HG03565 (cell line): ENCODE data around the gene SINHCAF.

Experiments
- ATAC-seq: cut with Tn5 transposase; IDR thresholded peaks from one replicate; pipeline ENCODE4 v1.9.1; 2021; ENCODE audit warnings: mild to moderate bottlenecking, moderate library complexity; ENCODE audit not compliant: unreplicated experiment

SINHCAF gene

GRCh38 chr12:31234955-31235867, 90.7 kb downstream of the SINHCAF start:
- ATAC-seq = no peak

- no peak for ATAC-seq
Measured at GRCh38 chr12:31234053-31234840, 91.7 kb downstream of the SINHCAF start.

GRCh38 chr12:31233061-31233730, 92.8 kb downstream of the SINHCAF start:
- no peak for ATAC-seq

- ATAC-seq = no peak
Measured at GRCh38 chr12:31232361-31232965, 93.5 kb downstream of the SINHCAF start.

- no peak for ATAC-seq
Measured at GRCh38 chr12:31231611-31232360, 94.2 kb downstream of the SINHCAF start.
